NCI-H1092 (cell line): Measurements from ENCODE around the gene DNAJC10.

Experiments
- DNase-seq: peaks from one replicate; lab custom pipeline; 2025; lab: John Stamatoyannopoulos, UW

DNAJC10 gene

DNA sequence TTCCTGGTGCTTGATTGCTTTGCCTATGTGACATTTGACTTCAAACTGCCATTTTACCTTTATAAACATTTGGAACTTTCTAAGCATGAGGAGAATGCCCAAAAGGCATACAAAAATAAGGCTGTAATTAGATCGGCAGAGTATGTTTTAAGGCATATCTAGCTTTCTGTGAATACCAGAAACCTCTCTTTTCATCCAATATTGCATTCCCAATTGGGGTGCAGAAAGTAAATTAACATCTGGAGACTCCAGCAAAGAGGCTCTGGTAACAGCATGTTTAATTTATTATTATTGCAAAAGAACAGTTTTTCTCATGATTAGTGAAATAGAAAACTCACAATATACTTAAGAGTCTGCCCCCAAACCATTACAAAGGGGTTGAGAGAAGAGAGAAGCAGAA lies 118.2 kb downstream of the DNAJC10 start:
- no peak for DNase-seq

DNA sequence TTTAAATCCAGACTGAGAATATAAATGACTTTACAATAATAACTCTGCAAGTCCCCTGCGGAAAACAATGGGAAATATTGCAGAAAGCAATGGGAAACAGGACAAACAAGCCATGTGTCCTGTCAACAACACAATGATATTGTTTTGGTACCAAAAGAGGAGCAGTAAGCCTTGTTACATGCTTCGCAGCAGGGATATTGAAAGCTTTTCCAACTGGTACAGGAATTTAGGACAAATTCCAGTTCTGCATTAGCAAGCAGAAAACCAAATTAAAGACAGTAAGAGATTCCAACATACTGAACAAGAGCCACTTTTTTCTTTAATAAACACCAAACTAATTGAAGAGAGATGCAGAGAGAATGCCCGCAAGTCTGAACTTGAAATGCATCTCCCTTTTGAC lies 120.4 kb downstream of the DNAJC10 start:
- DNase-seq, result no peak
